H1 (cell line): ENCODE results near the gene FNDC1. TPM values are rescaled to one million over a fixed set of nuclear protein-coding genes. Genes with fewer than 3 reads are reported as not detected.

ENCODE experiments used
- CTCF ChIA-PET: fragments of 300-600 bp; sonication (Branson Sonifier 250); formaldehyde crosslinking; loops from one replicate; lab custom pipeline; 2021; ENCODE audit not compliant: partially characterized antibody; lab: Charles Lee
- POLR2A ChIA-PET: fragments of 300-600 bp; sonication (Branson Sonifier 250); formaldehyde crosslinking; loops from one replicate; lab custom pipeline; 2021; ENCODE audit warnings: inconsistent platforms; ENCODE audit not compliant: partially characterized antibody; lab: Charles Lee
- DNase-seq, 2 experiments: peaks; one replicate each; pipeline versions ENCODE4 v3.0.0 to v3.0.0-alpha.2; 2010 to 2022; ENCODE audit warnings: low spot score in 2 of 2, low read depth in 1 of 2, mixed read lengths in 1 of 2
- FAIRE-seq: peaks from 2 replicates; lab custom pipeline; 2011; peaks lifted over from hg19 to GRCh38; lab: Jason Lieb, UNC
- H2AFZ ChIP-seq: 2 replicates; pipeline ENCODE4 v1.8.1; 2012; ENCODE audit warnings: low read length, inconsistent platforms
- H2AK5ac ChIP-seq: 2 replicates; pipeline ENCODE4 v1.6.1; 2013; ENCODE audit warnings: low read depth, low read length
- H2BK120ac ChIP-seq: replicated peaks from 2 replicates; pipeline ENCODE3; 2013; ENCODE audit warnings: low read depth, low read length, inconsistent platforms
- H2BK12ac ChIP-seq: 2 replicates; pipeline ENCODE4 v1.6.1; 2013; ENCODE audit warnings: low read depth, low read length
- H2BK15ac ChIP-seq: 2 replicates; pipeline ENCODE4 v1.6.1; 2013; ENCODE audit warnings: low read length
- H2BK20ac ChIP-seq: 2 replicates; pipeline ENCODE4 v1.6.1; 2013; ENCODE audit warnings: low read length
- H2BK5ac ChIP-seq: 2 replicates; pipeline ENCODE4 v1.6.1; 2013; ENCODE audit warnings: low read depth, low read length
- H3K14ac ChIP-seq: 2 replicates; pipeline ENCODE4 v1.6.1; 2013; ENCODE audit warnings: inconsistent platforms; ENCODE audit not compliant: insufficient read length
- H3K18ac ChIP-seq: 2 replicates; pipeline ENCODE4 v1.6.1; 2013; ENCODE audit warnings: low read length; ENCODE audit errors: extremely low read depth
- H3K23ac ChIP-seq: 2 replicates; pipeline ENCODE4 v1.6.1; 2013; ENCODE audit warnings: inconsistent platforms; ENCODE audit not compliant: insufficient read length
- H3K23me2 ChIP-seq: 2 replicates; pipeline ENCODE4 v1.6.1; 2013; ENCODE audit warnings: low read depth, low read length
- H3K27ac ChIP-seq: 2 replicates; pipeline ENCODE4 v1.6.1; 2011; ENCODE audit warnings: low read depth, low read length, inconsistent platforms
- H3K27me3 ChIP-seq, 4 experiments: replicated peaks in 1 of 4; 1 replicate in 1 of 4; 2 replicates in 3 of 4; pipeline versions ENCODE4 v1.6.1 to v1.8.1; 2011 to 2013; ENCODE audit warnings: low read length in 3 of 4, mild to moderate bottlenecking in 3 of 4, inconsistent platforms in 2 of 4, mixed read lengths in 2 of 4, moderate library complexity in 1 of 4; ENCODE audit not compliant: control insufficient read depth in 3 of 4, insufficient read depth in 3 of 4; ENCODE audit errors: extremely low read depth in 1 of 4
- H3K36me3 ChIP-seq, 4 experiments: 2 replicates each; pipeline versions ENCODE4 v1.6.1 to v1.8.1; 2011 to 2013; ENCODE audit warnings: mild to moderate bottlenecking in 4 of 4, low read length in 3 of 4, moderate library complexity in 2 of 4, control low read depth in 1 of 4, inconsistent platforms in 1 of 4; ENCODE audit not compliant: insufficient read depth in 4 of 4, control insufficient read depth in 2 of 4
- H3K4ac ChIP-seq: replicated peaks from 2 replicates; pipeline ENCODE3; 2013; ENCODE audit warnings: low read length, low read depth, mixed read lengths, inconsistent platforms; ENCODE audit not compliant: insufficient read length
- H3K4me1 ChIP-seq, 4 experiments: replicated peaks in 1 of 4; 1 replicate in 1 of 4; 2 replicates in 3 of 4; pipeline versions ENCODE4 v1.6.1 to v1.8.1; 2011 to 2013; ENCODE audit warnings: low read length in 3 of 4, inconsistent platforms in 2 of 4, mixed read lengths in 1 of 4; ENCODE audit not compliant: insufficient read depth in 4 of 4, control insufficient read depth in 3 of 4
- H3K4me2 ChIP-seq, 2 experiments: 2 replicates each; pipeline versions ENCODE4 v1.6.1 to v1.8.1; 2011 to 2013; ENCODE audit warnings: low read depth in 2 of 2, low read length in 2 of 2, control low read depth in 1 of 2, inconsistent platforms in 1 of 2, mild to moderate bottlenecking in 1 of 2; ENCODE audit not compliant: insufficient read depth in 1 of 2
- H3K4me3 ChIP-seq, 4 experiments: fragments of 200-600, 300-600 bp in 1 of 4; sonication (generic), shearing (Covaris generic), sonication (Bioruptor Twin) in 1 of 4; 2 replicates each; pipeline versions ENCODE4 v1.5.1 to v1.8.1; 2011 to 2016; ENCODE audit warnings: low read length in 4 of 4, low read depth in 3 of 4, control low read depth in 2 of 4, inconsistent platforms in 2 of 4, mild to moderate bottlenecking in 2 of 4, mixed read lengths in 1 of 4, moderate library complexity in 1 of 4; ENCODE audit not compliant: insufficient read depth in 2 of 4; ENCODE audit errors: extremely low read depth in 1 of 4
- H3K56ac ChIP-seq: replicated peaks from 2 replicates; pipeline ENCODE3; 2013; ENCODE audit warnings: low read depth, mild to moderate bottlenecking, mixed read lengths, low read length, inconsistent platforms; ENCODE audit not compliant: insufficient read length
- H3K79me1 ChIP-seq: 2 replicates; pipeline ENCODE4 v1.6.1; 2013; ENCODE audit warnings: low read depth, low read length, control low read depth
- H3K79me2 ChIP-seq, 2 experiments: 2 replicates each; pipeline versions ENCODE4 v1.6.1 to v1.8.1; 2012 to 2013; ENCODE audit warnings: low read length in 2 of 2, mild to moderate bottlenecking in 2 of 2, inconsistent platforms in 1 of 2; ENCODE audit not compliant: insufficient read depth in 2 of 2, control insufficient read depth in 1 of 2
- H3K9ac ChIP-seq, 4 experiments: replicated peaks in 1 of 4; 1 replicate in 1 of 4; 2 replicates in 3 of 4; pipeline versions ENCODE4 v1.6.1 to v1.8.1; 2011 to 2013; ENCODE audit warnings: low read depth in 3 of 4, low read length in 3 of 4, control low read depth in 2 of 4, mild to moderate bottlenecking in 2 of 4, moderate library complexity in 2 of 4, inconsistent platforms in 1 of 4; ENCODE audit errors: extremely low read depth in 1 of 4
- H3K9me3 ChIP-seq, 2 experiments: 2 replicates each; pipeline versions ENCODE4 v1.6.1 to v1.8.1; 2012 to 2013; ENCODE audit warnings: mild to moderate bottlenecking in 2 of 2, moderate library complexity in 2 of 2, control low read depth in 1 of 2, inconsistent platforms in 1 of 2, low read depth in 1 of 2, low read length in 1 of 2, mixed read lengths in 1 of 2; ENCODE audit not compliant: insufficient read depth in 2 of 2
- H4K20me1 ChIP-seq, 2 experiments: replicated peaks in 1 of 2; 2 replicates each; pipeline versions ENCODE3 to v1.8.1; 2011 to 2013; ENCODE audit warnings: inconsistent platforms in 2 of 2, low read length in 2 of 2, mild to moderate bottlenecking in 1 of 2; ENCODE audit not compliant: insufficient read depth in 2 of 2, control insufficient read depth in 1 of 2
- H4K5ac ChIP-seq: 2 replicates; pipeline ENCODE4 v1.6.1; 2013; ENCODE audit warnings: low read length, low read depth, mixed read lengths, inconsistent platforms; ENCODE audit not compliant: insufficient read length
- H4K8ac ChIP-seq: 2 replicates; pipeline ENCODE4 v1.8.0; 2013; ENCODE audit warnings: mild to moderate bottlenecking, moderate library complexity, low read length, inconsistent platforms; ENCODE audit not compliant: insufficient read depth; ENCODE audit errors: extremely low read depth
- H4K91ac ChIP-seq: replicated peaks from 2 replicates; pipeline ENCODE3; 2013; ENCODE audit warnings: low read length, mixed read lengths, inconsistent platforms; ENCODE audit not compliant: insufficient read length
- BCL11A ChIP-seq, 2 experiments: IDR thresholded peaks; one replicate each; pipeline ENCODE4 v1.6.1; 2011; ENCODE audit warnings: low read depth in 2 of 2, low read length in 2 of 2, mild to moderate bottlenecking in 2 of 2
- BRCA1 ChIP-seq: IDR thresholded peaks from 2 replicates; pipeline ENCODE4 v1.6.1; 2012; ENCODE audit warnings: low read depth, low read length, improper control_type of control experiment
- MAFK ChIP-seq: IDR thresholded peaks from 2 replicates; pipeline ENCODE4 v1.6.1; 2012; ENCODE audit warnings: low read depth, mild to moderate bottlenecking, improper control_type of control experiment, low read length
- POLR2A ChIP-seq, 2 experiments: IDR thresholded peaks; 1 replicate in 1 of 2; 2 replicates in 1 of 2; pipeline ENCODE4 v1.6.1; 2011; ENCODE audit warnings: low read depth in 2 of 2, low read length in 2 of 2, mild to moderate bottlenecking in 2 of 2; ENCODE audit errors: control extremely low read depth in 1 of 2
- SUZ12 ChIP-seq: fragments of 200-600 bp; sonication (generic); IDR thresholded peaks from 2 replicates; pipeline ENCODE4 v1.6.1; 2012; ENCODE audit warnings: mild to moderate bottlenecking, inconsistent platforms, low read length, moderate library complexity, mixed read lengths
- TAF7 ChIP-seq: optimal IDR thresholded peaks from 2 replicates; pipeline ENCODE3; 2011; ENCODE audit warnings: low read depth, mild to moderate bottlenecking, inconsistent platforms, low read length, moderate library complexity, borderline replicate concordance
- TCF12 ChIP-seq: IDR thresholded peaks from 2 replicates; pipeline ENCODE4 v1.6.1; 2011; ENCODE audit warnings: low read depth, mild to moderate bottlenecking, low read length
- USF2 ChIP-seq: IDR thresholded peaks from 2 replicates; pipeline ENCODE4 v1.6.1; 2011; ENCODE audit warnings: low read length, improper control_type of control experiment
- YY1 ChIP-seq: IDR thresholded peaks from 2 replicates; pipeline ENCODE4 v1.6.1; 2011; ENCODE audit warnings: low read depth, mild to moderate bottlenecking, low read length
- WGBS, 2 experiments: shearing (Covaris generic) in 1 of 2; methylation state at CpG; one replicate each; pipeline versions ENCODE4 v1.1.6 to v1.1.7; 2013 to 2015; ENCODE audit warnings: low lambda C conversion rate in 2 of 2, mixed read lengths in 2 of 2, inconsistent platforms in 1 of 2, low coverage in 1 of 2, missing lambda C conversion rate in 1 of 2; ENCODE audit not compliant: insufficient replicate concordance in 2 of 2, insufficient coverage in 1 of 2, insufficient read length in 1 of 2; ENCODE audit errors: extremely low coverage in 1 of 2, missing lambda C conversion rate in 1 of 2; 5-methylcytosine and 5-hydroxymethylcytosine counted together
- long read RNA-seq, 2 experiments: library from RNA in 1 of 2; library from capped mRNA in 1 of 2; stranded (forward); transcript quantifications; one replicate each; pipeline ENCODE4 v2.0.0, GENCODE V29; 2021; ENCODE audit warnings: inconsistent platforms in 1 of 2
- polyA minus RNA-seq, 3 experiments: library from RNA; depleted of rRNA, polyadenylated mRNA; stranded (reverse); fragments of >200 nt; gene quantifications; 1 replicate in 2 of 3; 2 replicates in 1 of 3; pipeline ENCODE4 v1.2.3, GENCODE V29; 2011
- polyA plus RNA-seq, 7 experiments: library from polyadenylated mRNA; depleted of rRNA in 3 of 7; stranded (reverse) in 5 of 7; unstranded in 2 of 7; fragments of >200 nt in 5 of 7; fragments of 200-250 nt in 2 of 7; gene quantifications; 1 replicate in 5 of 7; 2 replicates in 1 of 7; 4 replicates in 1 of 7; pipeline versions ENCODE4 v1.2.1 to v1.2.3, GENCODE V29; 2011 to 2013; ENCODE audit warnings: missing spikeins in 2 of 7, mixed read lengths in 2 of 7
- total RNA-seq: library from RNA; stranded (reverse); fragmentation: NEBNext Ultra II Directional; extraction: Animal tissue kit (Norgen Biotek cat#: 25700); gene quantifications from 2 replicates; pipeline ENCODE4 v1.2.1, GENCODE V29; 2021

FNDC1 gene
- 0.30 and 0.42 TPM in 2 replicates for total RNA-seq
- 0.06 and 0.14 TPM in 2 replicates for polyA plus RNA-seq (2011; rRNA removed)
- polyA plus RNA-seq (2011; cell fraction: cytosol; rRNA removed): 0.04 TPM
- 0.13 TPM for polyA plus RNA-seq (2011; cell fraction: nucleus; rRNA removed)
- polyA plus RNA-seq (2012, experiment 1 of 2): 0.09 to 0.24 TPM (median 0.11 TPM) in 4 replicates
- polyA plus RNA-seq (2012, experiment 2 of 2): 0.05 TPM
- polyA plus RNA-seq (2013, experiment 1 of 2): 0.55 TPM
- 0.39 TPM for polyA plus RNA-seq (2013, experiment 2 of 2)
- 0.07 and 0.16 TPM in 2 replicates for polyA minus RNA-seq (2011; rRNA and poly(A)+ RNA removed)
- polyA minus RNA-seq (2011; cell fraction: cytosol; rRNA and poly(A)+ RNA removed): not detected
- 0.10 TPM for polyA minus RNA-seq (2011; cell fraction: nucleus; rRNA and poly(A)+ RNA removed)
- long read RNA-seq, experiment 1: 0 reads
- long read RNA-seq, experiment 2: 0 reads

- Histone ChIP-seq H3K27ac (no peak within 1 kb of the TSS), H3K79me1 (no peaks in the 10 kb centered on the region), H3K27me3 (peaks cover 33 to 77% (median 54%) of the 10 kb centered on the region in 4 experiments), H3K9me3 (no peaks in the 10 kb centered on the region), H3K56ac (no peak within 1 kb of the TSS), H4K20me1 (no peaks in the 10 kb centered on the region), H3K4ac (no peak within 1 kb of the TSS), H4K5ac (no peak within 1 kb of the TSS), H2BK120ac (no peak within 1 kb of the TSS), H3K4me3 (peak within 1 kb of the TSS; percentile 41 to 58 (median 49)), H3K18ac (no peak within 1 kb of the TSS), H2BK15ac (no peak within 1 kb of the TSS), H3K9ac (peak within 1 kb of the TSS in 1 of 4 experiments; percentile 10; a peak in 2 of 7 replicates), H3K23me2 (peaks cover 6% of the 10 kb centered on the region; the same call in 1 of the 2 replicates), H2AFZ (peak within 1 kb of the TSS; percentile 87), H2AK5ac (no peak within 1 kb of the TSS), H3K79me2 (no peaks in the 10 kb centered on the region), H2BK20ac (no peak within 1 kb of the TSS), H3K36me3 (peaks cover 0 to 3% (median 0%) of the 10 kb centered on the region in 4 experiments; a peak in 1 of 8 replicates), H3K23ac (no peak within 1 kb of the TSS), H3K4me1 (peaks cover 0 to 11% (median 4%) of the 10 kb centered on the region in 4 experiments; a peak in 5 of 7 replicates), H4K91ac (no peak within 1 kb of the TSS), H3K14ac (no peak within 1 kb of the TSS), H4K8ac (peak within 1 kb of the TSS; percentile 72), H2BK5ac (no peak within 1 kb of the TSS), H2BK12ac (no peak within 1 kb of the TSS; the same call in 1 of the 2 replicates), H3K4me2 (peak within 1 kb of the TSS; percentile 71 to 96)
- DNase-seq (peak in 1 of 2 experiments; percentile 88), FAIRE-seq (no peak)
- 6% methylated on average over 20 of the region's 59 CpGs; no CpG with 5 or more reads in 1 of the 2 experiments for WGBS, 2 experiments
- ChIA-PET POLR2A (interaction anchor here (0.5 to 1.6 kb wide), 3 partner anchors 13 to 614 kb away, joined by 3 to 5 read pairs (median 4); partner anchors contain the start of gene SOD2), CTCF (interaction anchor here (1.0 to 1.5 kb wide), 6 partner anchors 10 to 523 kb away, joined by 3 to 5 read pairs (median 3); no protein-coding TSS in a partner anchor)
- no peak for TF ChIP-seq USF2
- TF ChIP-seq SUZ12: no peak
- TF ChIP-seq BCL11A (IDR thresholded peaks at IDR 0.05; ENCODE audit: low read depth in 2 of 2, low read length in 2 of 2): no peak
- TF ChIP-seq TCF12: no peak
- no peak for TF ChIP-seq POLR2A (IDR thresholded peaks at IDR 0.05; ENCODE audit: control extremely low read depth in 1 of 2, low read depth in 2 of 2, low read length in 2 of 2)
- TF ChIP-seq MAFK: no peak
- no peak for TF ChIP-seq BRCA1
- no peak for TF ChIP-seq TAF7
- no peak for TF ChIP-seq YY1
Measured at GRCh38 chr6:159169193-159169555, at the start of gene FNDC1. FNDC1 (plus strand) TSS chr6:159169400; CDS start chr6:159169597, 197 bp downstream.
